GM19328 (cell line): Measurements from ENCODE around the gene FAM240B.

ENCODE experiments used
- ATAC-seq: cut with Tn5 transposase; IDR thresholded peaks from one replicate; pipeline ENCODE4 v1.9.1; 2021; ENCODE audit warnings: mild to moderate bottlenecking, moderate library complexity; ENCODE audit not compliant: unreplicated experiment

Gene FAM240B

DNA sequence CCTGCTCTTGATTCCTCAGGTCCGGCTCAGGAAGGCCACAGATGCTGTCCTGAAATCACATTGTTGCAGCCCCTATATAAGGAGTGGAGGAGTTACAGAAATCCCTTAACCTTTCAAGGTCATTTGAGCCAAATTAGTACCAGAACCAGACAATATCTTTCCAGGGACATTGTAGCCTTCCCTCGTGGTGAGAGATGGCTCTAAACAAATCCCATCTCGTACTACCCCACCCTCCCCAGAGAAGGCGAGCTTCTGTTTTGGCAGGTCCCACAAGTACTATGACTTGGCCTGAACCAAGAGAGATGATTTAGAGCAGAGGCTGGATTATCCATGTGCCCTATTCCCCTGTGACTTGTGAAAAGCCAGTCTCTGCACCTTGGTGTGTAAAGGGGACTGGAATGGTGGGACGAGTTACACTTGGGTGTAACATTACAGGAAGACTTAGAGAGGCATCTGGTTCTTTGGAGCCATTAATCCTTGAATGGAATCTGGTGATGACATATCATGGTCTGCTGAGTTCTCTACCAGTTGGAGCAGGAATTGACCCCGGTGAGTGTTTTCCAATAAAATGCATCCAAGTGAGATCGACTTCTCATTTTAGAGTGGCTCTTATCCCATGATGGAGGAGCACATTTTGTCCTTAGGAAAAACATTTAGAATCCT lies at the start of gene FAM240B:
Gene FAM240B, minus strand, starts transcription at position 51 of the 663 bp plus-strand sequence. CDS start 16,134 bp downstream, outside the sequence.
- ATAC-seq: no peak

DNA sequence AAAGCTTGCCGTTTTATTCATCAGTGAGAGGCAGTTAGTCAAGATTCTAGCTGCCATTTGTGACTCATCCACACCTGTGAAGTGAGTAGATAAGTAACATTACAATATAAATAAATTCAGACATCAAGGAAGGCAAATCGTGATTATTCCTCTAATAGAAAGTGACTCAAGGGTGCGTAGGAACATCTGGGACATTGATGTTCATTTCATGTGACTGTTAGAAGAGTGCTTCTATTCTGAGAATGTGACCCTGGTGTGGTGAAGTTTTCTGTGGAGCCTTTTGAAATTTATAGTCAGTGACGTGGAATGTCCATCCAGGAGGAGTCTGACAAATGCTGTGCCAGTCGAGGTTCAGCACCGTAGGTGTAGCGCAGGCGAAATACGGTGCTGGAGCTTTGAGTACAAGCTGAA lies 48.4 kb upstream of the FAM240B start:
- no peak for ATAC-seq

DNA sequence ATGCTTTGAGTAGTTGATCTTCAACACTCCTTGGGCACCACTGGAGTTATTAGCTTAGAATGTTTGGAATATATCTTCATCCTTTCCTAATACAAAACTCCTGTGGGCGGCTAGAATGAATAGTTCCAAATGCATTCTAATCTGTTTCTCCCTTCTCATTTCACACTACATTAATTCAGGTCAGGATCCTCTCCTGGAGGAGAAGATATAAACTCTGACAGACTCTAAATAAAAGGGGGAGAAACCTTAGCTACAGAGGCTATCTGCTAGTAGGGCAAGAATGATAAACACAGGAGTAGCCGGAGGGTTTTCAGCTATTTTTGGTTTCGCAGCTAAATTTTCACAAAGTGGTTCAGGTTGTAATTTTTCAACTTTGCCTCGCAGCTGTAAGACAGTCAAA lies 45.2 kb upstream of the FAM240B start:
- ATAC-seq: no peak

DNA sequence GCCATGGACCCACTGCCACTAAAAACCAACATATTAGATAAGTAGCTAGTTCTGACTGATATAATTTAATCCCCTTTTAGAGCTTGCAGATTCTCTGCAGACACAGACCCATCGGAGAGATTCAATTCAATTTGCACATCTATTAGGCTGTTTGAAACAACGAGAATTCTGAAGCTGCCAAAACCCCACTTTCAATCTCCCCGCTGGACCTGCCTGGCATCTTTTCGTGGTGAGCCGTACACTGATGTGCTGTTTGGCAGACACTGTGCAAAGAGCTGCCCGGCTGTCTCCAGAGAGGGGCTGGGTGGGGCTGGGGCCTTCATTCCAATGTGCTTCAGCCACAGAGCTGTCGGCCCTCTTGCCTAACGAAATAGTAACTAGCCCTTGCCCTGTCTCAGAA lies 42.1 kb upstream of the FAM240B start:
- ATAC-seq: no peak

DNA sequence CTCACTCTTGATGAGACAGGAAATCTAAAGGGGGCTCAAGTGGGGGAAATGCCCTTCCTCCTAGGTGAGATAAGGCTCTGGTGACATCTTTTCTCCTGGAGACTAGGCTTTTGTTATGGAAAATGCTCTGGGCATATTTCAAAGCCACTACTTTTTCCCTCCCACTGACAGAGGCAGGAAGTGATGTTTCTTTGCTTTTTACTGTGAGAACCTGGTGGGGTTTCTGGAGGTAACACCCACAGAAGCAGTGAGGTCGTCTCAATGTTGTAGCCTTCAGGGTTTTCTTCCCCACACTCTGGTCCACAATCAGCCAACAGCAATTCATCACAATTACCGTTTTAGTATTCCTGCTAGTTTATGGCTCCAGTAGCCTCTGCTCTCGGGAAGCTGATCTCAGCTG lies 41.4 kb upstream of the FAM240B start:
- ATAC-seq: no peak

DNA sequence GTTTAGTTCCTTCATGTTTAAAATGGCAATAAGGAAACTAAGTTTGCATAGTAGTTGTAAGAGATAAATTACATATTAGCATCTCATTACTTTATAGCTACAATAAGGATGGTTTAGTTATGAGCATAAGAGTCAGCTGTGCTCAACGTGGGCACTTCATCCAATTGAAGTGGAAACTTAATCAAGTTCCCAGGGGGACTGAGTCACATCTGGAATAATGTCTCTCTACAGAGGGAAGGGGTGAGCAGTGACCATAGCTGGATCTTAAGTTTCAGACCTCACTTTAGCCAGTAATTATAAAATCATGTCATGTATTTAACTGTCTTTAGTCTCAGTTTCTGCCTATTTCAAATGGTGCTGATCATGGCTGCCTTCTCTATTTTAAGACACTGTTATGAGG lies 36.8 kb upstream of the FAM240B start:
- ATAC-seq: no peak

DNA sequence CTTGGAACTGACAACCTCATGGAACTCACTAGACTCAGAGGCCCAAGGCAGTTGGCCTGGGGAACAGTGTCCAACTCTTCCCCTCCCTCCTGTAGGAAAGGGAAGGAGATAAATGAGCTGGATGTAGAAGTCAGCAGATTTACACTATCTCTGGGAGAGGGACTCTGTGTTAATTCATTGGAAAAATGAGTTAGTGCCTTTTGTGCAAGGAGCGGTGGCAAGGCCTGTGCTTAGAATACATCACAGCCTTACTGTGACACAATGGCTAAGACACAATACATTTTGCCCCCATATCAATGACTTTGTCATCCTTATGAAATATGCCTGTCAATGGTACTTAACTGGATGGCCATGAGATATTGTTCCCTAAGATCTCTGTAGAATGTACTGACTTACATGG lies 28.0 kb upstream of the FAM240B start:
- no peak for ATAC-seq

DNA sequence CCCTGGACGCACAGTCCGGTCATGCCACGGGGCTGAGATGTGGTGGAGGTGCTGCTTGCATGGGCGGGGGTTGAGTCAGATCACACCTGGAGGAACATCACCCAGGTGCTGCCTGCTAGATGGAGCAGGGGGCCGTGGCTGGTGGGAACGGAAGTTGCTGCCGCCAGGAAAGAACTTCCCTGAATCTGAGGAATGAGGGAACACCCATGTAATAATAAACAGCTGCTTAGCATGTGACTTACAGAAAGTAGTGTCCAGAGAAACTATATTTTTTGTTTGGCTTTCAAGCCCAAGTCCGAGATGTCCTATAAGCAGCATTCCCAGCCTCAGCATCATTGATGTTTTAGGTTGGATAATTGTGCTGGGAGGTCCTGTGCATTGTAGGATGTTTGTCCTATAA lies 27.1 kb upstream of the FAM240B start:
- no peak for ATAC-seq

DNA sequence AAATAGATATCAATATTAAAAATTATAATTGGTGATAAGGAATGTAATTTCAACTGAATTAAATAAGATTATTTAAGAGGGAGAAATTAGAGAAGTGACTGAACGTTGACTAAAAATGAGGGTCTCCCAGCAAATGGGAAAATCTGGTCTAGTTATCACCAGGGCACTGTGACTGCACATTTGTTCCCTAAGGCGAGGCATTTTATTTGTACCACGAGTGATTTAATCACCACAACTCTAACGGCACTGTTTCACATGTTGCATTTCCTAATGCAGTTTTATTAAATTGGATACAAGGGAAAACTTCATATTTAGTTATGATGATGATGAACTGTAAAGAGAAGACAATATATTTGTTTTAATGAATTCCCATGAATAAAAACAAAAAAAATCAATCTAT lies 26.4 kb upstream of the FAM240B start:
- ATAC-seq: no peak

DNA sequence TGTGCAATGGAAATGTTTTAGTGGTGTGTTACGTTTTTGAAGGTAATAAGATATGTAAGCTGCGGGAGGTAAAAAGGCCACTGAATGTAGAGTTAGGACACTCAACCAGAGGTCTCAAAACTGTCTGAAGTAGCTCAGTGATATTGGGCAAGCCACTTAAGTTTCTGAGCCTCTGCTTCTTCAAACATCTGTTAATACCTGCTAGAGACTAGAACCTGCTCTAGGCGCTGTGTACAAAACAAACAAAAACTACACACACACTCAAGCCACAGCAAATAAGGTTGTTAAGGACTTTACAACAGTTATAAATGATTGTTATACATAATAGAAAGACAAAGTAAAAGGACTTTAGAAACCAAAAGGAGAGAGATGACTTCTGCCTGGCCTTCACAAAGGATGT lies 24.6 kb upstream of the FAM240B start:
- ATAC-seq: no peak

DNA sequence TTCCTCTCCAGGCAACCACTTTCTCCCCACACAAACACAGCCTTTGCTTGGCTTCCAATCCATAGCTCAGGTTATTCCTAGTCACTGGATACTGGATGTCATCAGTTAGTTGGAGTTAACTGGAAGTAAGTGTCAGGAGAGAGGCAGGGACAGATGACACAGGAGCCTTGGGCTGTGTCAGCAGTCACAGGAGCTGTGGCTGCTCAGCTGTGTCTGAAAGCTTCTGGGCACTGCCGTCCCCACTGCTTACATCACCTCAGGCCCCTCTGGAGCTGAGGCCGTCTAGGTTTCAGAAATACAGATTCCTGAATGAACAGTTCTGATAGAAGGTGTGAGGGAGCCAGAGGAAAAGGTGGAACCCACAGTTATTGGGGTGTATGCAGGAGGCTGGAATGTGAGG lies 17.3 kb upstream of the FAM240B start:
- ATAC-seq: no peak

DNA sequence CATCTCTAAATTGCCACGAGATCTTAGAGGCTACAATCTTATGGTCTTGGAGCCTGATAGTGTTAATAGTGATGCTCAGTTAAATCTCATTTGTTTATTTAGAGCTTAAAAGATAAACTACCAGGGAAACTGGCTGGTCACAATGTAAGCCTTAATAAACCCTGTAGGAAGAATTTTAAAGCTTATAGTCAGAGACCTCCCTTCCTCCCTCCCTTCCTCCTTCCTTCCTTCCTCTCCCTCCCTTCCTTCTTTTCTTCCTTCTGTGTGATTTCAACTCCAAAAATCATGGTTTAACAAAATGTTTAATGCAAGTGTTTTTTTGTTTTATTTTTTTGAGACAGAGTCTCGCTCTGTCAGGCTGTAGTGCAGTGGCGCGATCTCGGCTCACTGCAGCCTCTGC lies 14.9 kb upstream of the FAM240B start:
- no peak for ATAC-seq

DNA sequence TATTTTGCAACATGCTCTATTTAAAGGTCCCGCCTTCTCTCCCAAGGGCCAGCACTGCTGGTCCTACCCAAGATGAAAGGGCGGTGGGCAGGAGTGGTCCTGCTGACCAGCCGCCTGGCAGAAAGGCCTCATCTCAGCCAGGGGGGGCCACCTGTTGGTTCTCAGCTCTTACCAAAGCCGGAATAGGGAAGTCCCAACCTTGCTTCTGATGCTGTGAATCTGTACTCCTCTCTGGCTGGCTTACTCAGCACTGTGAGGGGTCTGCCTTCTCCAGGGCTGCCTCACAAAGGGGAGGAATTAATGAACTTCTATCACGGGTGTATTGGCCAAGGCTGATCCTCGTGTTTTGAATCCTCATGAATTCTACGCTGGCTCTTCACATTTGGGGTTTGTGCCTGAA lies 13.6 kb upstream of the FAM240B start:
- no peak for ATAC-seq

DNA sequence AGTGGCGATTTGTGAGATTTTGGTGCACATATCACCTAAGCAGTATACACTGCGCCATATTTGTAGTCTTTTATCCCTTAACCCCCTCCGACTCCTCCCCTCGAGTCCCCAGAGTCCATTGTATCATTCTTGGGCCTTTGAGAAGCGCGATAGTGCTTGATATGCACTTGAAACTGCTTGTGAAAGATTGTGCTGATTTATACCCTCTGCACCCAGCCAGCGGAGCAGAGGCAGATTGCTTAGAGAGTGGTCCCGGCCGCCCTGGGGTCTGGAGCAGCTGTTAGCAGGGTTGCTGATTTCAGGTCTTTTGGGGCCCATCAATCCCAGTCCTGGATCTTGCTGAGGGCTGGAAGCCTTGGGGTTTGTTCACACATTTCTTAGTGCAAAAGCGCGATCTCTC lies 13.0 kb upstream of the FAM240B start:
- ATAC-seq: no peak

DNA sequence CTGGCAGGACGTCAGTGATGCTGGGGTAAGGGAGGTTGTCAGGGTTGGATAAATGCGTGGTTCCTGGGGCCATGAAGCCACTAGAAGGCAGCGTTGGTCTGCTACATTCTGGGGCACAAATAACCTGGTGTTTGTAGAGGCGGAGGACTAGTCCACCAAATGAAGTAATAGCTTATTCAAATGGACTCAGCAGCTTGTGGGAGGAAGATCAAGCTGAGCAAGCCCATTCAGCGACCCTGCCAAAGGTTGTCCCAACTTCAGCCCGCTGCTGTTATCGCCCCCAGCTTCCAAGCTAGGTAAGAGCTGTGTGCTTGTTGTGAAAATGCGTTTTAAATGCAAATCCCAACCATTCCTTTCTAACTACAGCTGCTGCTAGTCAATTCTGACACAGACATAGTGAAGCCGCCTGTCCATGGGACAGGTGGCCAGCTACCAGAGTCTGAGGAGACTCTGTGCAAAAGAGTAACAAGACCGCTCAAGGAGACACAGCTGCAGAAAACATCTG lies 7.6 kb upstream of the FAM240B start:
- ATAC-seq: no peak

DNA sequence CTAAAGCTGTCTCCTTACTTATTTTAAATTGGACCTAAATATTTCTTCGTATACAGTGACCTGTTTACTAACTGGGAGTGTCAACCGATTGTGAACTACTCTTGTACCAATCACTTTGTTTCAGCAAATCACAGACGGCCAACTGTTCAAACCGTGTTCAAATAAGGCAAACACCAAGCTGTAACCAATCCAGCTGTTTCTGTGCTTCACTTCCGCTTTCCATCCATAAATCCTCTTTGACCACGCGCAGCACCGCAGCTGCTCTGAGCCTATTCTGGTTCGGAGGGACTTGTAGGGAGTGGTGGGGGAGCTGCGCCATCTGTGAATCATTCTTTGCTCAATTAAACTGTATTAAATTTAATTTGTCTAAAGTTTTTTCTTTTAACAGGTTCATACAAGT lies 4.8 kb upstream of the FAM240B start:
- no peak for ATAC-seq

DNA sequence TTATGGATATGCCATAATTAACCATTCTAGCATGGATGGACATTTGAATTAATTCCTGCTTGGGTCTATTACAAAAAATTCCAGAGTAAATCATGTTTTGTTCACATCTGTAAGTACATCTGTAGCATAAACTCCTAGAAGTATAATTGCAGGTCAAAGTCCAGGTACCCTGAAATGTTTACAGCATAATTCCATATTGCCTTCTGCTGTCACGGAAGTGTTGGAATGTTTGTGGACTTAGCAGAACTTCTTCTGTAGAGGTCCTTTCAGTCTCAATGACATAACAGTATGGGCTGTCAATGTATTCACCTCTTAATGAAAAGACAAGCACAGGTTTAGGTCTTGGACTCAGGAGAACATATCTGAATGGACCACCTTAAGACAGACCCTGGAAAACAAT lies 1.8 kb downstream of the FAM240B start:
- no peak for ATAC-seq

DNA sequence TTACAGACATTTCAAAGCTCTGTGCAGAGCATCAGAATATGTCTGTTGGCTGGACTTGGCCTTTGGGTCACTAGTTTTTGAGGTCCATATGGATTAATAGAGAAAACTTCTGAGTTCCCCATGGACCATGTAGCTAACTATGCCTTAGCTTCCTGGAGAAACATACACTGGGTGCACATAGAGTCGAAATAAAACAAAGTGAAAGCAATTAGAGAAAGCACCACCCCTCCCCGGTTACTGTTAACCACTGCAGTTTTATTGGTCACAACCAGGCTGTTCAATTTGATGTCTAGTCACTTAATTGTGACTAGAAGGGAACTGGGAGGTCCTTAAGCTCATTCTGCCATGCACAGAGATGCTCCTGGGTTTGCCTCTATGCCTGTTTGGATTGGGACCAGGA lies 4.2 kb downstream of the FAM240B start:
- no peak for ATAC-seq

DNA sequence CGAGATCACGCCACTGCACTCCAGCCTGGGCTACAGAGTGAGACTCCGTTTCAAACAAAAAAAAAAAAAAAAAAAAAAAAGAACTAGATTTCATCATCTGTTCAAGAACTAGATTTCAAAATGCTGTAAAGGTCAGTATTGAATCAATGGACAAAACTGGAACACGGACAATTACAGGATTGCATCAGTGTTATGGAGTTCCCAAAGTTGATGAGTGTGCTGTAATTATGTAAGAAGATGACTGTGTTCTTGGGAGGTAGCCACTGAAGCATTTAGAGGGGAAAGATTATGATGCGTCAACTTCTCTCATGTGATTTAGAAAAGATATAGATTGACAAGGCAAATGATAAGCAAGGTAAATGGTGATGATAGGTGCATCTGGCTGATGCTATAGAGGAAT lies 6.5 kb downstream of the FAM240B start:
- ATAC-seq: no peak

DNA sequence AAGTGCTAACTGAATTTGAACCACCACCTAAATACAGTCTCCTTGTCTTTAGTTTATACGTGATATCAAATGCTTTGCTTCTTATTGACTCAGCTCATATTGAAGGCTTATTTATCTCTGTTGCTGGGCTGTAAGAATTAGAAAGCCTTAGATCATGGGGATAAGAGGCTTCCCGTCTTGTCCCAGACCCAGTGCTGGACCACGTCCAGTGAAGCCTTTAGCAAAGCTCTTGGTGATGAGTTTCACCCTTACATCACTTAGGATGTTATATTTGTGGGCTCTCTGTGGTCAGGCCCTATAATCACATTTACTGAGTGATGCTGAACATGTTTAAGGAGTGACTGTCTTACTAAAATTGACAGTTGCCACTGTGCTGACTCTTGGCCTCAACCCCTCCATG lies 11.2 kb downstream of the FAM240B start:
- no peak for ATAC-seq

DNA sequence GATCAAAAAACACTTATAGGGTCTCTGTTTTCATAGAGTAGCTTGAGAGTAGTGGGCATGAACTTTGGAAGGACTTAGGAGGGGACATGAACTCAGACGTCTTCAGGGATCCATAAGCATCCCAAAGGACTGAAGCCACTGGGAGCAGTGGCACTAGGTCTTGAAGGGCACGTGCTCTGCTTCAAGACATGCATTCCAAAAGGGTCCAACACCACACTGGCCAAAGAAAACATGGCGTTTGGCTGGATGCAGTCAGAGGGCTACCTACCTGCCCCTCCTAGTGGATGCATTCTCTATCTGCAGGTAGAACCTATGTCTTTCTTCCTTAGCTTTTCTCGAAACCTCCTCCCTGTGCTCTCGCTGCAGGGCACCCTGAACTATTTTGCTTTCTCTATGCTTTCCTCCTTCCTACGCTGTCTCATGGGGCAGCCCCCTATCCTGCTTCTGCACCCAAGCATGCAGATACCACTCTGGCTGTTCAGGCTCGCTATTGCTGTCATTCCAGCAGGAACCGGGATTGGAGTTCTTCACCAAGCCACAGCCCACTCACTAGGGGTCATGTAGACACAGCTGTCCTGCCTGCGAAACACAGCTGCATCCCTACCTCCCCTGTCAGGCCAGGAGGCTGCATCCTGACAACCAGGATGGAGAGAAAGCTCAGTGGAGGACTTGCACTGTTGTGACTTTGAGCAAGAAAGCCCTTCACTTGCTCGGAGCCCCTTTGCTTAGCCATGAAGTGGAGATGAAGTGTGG lies 11.9 kb downstream of the FAM240B start:
- no peak for ATAC-seq

DNA sequence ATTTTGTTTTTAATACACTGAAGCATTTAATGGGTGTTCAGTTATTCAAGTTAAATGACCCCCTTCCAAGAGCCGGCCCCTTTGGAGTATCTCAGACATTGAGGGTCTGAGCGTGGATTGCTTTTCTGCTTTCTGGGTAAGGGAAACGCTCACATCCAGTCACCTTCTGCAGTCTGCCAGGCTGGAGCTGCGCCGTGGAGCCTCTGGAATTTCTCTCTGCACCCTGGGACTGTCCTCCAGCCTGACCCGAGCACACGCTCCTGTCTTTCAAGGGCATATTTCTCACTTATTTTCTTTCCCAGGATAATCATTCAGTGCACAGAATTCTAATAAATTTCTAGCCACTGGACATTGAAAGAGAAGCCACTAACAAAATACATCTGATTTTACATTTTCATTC lies 13.4 kb downstream of the FAM240B start:
- ATAC-seq: no peak

DNA sequence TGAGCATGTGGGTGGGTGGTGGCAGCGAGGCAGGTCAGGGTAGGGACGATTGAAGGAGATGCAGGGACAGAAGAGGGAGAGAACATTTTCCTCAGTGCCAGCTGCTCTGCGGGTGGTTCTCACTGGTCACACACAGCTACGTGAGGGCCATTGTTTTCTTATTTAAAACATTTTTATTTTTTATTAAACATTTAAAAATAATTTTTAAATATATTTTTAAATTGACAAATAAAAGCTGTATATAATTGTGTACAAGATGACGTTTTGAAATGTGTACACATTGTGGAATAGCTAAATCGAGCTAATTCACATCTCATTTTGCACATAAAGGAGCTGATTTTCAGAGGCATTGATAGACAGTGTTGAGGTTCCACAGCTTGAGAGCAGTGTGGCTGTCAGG lies 14.0 kb downstream of the FAM240B start:
- ATAC-seq: no peak
